ENCODE data around the gene ATG5.

ATG5 gene

DNA sequence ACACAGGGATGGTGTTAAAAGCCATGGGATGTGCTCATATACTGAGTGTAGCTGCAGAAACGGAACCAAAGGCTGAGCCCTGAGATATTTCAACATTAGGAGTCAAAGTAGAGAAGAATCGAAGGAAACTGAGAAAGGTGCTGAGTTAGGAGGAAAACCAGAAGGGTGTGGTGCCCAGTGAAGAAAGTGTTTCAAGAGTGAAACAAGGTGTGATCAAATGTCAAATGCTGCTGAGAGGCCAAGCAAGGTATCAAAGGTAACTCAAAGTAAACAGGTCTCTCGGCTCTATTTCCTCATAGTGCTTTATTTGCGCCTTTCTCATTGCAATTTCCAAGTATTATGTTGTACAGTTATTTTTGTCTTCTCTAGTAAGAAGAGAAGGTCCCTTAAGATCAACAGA is 145.4 kb downstream of the ATG5 start:
- DNase-seq (ENCODE audit: low read depth), result no peak

DNA sequence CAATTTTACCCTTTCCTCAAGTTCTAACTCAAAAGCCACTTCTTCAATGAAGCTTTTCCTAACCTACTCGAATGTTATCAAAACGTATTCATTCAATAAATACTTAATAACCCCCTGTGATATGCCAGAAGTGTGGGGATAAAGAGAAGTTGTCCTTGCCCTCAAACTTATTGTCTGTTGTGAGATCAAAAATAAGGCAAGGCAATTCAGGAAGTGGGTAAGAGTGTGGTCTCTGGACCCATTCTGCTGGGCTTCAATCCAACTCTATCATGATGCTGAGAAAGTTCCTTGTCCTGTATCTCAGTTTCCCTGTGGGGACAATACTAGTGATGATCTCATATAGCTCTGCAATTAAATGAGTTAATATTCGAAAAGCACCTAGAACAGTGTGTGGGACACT is 146.7 kb downstream of the ATG5 start:
- no peak for DNase-seq (ENCODE audit: low read depth)

DNA sequence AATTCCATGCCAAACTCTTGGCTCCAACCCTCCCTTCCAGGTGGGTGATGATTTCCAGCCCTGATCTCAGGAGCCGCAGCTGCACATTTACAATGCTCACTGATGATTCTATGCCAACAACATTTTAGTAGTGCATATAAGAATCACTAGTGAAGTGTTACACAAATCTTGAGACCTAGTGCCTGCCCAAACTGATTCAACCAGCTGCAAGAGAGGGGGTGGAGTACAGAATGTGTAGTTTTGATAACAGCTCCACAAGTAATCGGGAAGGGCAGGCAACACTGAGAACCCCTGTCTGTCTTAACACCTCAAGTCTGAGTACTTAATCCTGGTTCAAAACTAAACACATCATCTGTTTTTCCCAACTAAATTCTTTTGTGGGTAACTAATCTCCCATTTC is 147.8 kb downstream of the ATG5 start:
- no peak for DNase-seq (ENCODE audit: low read depth)

DNA sequence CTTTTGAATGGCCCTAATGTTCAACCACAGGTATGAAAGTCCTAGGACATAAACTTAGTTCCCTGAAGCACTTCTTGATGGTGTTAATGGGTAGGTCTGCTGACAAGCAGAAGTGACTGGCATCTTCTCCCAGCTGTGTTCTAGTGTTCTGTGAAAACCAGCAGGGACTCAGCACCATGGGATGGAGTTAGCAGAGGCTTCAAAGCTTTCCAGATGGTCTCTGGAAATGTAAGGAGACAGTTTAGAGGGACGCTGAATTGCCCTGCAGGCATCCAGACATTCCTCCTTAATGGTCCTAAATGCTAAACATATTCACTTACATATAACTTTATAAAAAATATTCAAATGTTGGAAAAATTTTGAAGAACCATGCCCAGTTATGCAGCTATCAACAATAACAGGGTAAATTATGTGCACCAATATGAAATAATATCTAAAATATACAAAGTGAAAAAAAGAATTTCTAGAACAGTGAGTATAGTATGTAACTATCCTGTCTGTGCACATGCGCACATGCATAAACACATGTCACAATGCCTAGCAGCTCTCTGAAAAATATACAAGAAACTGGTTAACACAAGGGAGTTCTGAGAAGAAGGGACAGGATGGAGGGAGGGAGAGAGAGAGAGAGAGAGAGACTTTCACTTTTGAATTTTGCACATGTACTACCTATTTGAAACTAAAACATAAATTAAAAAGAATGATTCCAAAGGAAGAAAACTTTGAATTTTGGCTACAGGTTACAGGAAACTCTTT is 152.3 kb downstream of the ATG5 start:
- DNase-seq (ENCODE audit: low read depth), result no peak

DNA sequence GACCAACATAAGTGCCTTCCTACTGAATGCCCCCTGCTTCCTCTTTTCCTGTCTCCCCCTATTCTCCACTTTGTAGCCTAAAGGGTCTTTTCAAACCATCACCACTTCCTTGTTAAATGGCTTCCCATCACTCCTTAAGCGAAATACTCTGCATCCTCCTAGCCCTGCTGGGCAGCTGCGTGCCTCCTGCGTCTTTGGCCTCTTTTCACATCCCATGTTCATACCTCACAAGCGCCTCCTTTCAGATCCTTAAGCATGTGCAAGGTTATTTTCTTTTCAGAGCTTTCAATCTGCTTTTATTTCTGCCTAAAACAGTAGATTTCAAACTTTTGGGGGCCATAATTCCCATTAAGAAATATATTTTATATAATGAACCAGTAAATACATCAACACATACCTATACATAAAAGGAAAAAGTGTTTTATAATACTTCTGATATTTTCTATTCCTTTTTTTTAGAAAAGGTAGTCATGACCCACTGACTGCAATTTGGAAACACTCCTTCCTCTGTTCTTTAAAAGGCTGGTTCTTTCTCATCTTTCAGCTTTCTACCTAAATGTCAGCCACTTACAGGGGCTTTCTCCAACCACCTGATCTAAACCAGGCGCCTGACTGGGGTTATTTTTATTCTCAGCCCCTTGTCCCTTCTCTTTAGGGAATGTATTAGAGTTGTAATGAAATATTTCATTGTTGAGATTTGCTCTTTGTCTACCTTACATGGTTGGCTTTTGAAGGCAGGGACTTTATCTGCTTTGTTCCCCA is 155.3 kb downstream of the ATG5 start:
- DNase-seq (ENCODE audit: low read depth), result no peak

DNA sequence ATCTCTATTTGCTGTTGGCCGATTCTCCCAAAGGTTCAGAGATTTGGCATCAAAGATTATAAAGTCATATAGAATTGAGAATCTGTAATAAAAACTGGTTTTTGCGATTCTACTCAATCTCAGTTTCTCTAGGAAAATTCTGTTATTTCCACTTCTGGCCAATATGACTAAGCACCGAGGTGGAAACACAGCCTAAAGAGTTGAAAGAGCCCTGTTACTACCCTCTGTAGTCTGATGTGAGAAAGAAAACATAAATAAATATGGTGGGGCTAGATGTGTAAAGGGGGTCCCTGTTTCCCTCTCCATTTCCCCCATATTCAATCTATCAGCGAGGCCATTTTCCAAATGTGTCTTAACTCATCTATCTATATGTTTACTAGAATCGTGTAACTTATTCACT is 156.0 kb downstream of the ATG5 start:
- no peak for DNase-seq (ENCODE audit: low read depth)

DNA sequence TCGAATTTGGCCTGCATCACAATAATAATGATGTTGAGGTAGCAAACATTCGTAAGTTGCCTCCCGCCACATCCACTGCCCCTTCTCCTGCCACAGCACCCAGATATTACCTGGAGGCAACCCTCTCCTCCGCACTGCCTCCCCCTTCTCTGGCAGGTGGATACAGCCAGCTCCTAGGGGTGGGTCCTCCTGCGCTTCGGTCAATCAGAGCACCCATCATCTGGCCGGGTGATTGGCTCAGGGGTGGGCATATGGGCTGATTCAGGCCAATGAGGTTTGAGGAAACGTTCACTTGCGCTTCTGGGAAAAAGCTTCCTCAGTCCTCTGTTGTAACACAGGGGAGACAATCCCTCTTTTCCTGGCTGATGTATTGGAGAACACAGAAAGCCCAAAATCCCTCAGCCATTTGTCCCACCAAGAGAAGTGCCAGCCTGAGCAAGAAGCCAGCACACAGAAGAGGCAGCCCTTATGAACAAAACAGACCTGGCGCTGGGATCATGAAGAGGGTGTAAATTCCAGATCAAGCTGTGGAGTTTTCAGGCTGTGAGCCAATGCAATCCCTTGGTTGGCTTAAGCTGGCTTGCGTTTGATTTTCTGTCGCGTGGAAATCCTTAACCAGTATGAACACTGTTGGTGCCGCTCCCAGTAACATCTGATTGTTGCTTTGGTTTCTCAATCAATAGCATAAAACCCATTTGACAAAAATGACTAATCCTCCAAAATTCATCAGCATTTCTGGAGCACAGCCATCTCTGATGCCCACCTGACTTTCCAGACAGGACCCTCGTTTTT is 157.3 kb downstream of the ATG5 start:
- no peak for DNase-seq (ENCODE audit: low read depth)

DNA sequence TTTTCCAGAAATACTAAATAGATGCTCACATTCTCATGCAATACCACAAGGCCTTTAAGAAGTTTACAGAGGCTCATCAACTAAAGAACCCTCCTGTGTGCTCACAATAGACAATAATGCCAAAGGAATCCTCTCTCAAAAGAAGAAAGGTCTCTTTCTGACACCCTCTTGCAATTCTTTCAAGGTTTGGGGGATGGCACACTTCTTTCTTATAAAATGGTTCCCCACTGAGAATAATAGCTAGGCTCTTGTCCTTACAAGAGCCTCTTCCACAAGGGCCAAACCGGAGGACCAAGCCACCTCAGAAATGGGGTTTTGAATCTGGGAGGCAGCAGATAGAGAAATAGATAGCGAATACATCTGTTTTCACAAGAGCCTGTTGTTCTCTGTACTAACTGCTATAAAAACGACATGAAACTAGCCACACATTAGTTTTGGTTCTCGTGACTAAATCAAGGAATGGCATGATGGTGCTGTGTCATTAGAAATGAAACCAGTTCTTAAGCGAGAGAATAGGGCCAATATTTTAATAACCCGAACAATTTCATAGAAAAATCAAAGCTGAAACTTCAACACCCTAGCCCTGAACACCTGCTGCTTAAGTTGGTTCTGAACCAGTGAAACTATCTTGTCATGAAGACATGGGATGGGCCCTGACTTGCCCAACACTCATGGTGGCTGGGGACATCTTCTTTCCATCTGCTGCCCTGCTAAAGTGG is 158.3 kb downstream of the ATG5 start:
- DNase-seq (ENCODE audit: low read depth), result no peak

DNA sequence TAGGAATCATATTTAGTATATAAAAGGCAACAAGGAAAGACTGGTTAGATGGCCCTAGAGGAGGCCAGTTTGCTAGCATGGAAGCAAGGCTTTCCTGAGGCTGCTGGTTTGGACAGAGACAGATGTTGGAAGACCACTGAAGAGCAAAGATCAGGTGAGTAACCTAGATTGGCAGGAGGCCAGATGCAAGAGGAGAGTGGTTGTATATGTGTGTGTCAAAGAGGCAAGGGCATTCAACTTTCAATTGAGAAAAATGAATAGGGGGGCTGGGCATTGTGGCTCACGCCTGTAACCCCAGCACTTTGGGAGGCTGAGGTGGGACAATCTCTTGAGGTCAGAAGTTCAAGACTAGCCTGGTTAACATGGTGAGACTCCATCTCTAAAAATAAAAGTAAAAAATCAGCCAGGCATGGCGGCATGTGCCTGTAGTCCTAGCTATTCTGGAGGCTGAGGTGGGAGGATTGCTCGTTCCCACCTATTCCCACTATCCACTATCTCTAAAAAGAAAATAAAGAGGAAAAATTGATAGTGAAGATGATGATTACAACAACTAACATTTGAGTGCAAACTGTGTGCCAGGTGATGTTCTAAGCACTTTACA is 159.6 kb downstream of the ATG5 start:
- DNase-seq (ENCODE audit: low read depth), result no peak

DNA sequence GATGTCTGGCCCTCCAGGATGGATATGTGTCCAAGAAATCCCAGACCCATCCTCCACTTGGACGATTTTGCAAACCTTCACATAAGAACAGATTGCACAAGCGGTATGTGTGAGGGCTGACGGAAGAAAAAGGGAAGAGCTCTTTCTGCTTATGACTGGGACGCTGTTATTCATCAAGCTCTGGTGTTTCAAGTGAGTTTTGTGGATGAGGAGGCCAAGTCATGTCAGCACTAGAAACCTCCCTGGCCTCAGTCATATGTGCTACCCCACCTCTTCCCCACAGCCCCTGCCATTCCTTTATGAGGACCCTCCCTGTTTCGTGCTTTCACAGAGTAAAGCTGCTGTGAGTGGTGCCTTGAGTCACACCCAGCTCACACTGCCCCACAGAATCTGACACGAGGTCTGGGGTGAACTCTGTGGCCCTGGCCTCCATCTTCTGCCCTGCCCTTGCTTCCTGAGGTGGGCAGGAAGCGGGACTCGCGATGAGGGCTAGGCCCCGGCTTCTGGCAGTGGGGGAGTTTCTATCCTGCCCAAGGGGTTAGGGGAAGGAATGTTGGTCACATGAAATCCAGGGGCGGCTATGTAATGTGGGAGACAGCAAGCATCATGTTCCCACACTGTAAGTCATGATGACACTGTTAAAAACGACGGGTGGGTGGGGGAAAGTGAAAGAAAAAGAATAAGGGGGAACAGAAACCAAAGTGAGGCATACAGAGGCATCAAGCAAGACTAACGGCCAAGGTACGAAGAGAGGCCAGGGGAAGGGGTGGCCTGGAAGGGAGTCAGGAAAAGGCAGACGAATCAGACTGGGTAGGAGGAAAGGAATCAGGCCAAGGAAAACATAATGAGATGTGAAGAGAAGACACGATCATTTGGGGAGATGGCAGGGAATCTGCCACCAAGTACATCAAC is 161.3 kb downstream of the ATG5 start:
- no peak for DNase-seq (ENCODE audit: low read depth)

DNA sequence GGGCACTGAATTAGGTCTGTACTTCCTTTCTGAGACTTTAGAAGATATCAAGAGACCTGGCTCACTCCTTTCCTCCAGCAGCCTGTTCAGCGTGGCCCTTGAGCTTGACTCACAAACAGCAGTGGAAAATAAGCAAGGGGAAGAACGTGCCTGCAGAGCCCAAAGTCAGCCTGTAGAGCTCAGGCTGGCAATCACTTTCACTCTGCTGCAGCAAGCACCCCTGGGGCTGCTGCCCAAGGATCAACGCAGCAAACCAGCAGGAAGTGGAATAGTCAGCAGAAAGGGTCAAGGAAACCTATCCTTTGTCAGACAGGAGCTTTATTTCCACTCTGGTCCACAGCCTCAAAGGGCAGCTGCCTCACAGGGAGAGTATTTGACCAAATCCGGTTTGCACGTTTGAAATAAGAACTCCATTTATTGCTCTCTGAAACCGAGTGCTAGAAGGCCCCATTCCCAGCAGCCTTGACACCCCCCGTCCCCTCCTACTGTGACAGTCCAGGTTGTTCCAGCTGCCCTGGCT is 162.1 kb downstream of the ATG5 start:
- DNase-seq (ENCODE audit: low read depth), result no peak

DNA sequence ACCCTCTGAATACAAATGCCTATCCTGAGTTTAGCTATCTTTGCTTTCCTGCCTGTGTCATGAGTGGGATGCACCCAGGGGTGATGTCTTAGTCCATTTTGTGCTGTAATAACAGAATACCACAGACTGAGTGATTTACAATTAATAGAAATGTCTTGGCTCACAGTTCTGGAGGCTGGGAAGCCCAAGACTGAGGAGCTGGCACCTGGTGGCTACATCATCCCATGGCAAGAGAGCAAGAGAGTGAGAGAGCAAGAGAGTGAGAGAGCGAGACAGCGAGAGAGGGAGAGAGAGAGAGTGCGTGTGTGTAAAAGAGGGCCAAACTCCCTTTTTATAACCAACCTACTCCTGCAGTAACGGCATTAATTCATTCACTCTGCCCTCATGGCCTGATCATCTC is 162.6 kb downstream of the ATG5 start:
- DNase-seq (ENCODE audit: low read depth), result no peak

DNA sequence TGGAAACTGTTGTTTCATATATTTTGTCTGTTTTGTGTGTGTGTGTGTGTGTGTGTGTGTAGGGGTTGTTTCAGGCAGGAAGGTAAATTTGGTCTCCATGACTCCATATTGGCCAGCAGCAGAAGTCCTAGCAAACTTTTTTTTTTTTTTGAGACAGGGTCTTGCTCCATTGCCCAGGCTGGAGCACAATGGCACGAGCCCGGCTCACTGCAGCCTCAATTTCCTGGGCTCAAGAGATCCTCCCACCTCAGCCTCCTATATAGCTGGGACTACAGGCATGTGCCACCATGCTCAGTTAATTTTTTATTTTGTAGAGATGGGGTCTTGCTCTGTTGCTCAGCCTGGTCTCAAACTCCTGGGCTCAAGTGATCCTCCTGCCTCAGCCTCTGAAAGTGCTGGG is 163.7 kb downstream of the ATG5 start:
- DNase-seq (ENCODE audit: low read depth), result no peak

DNA sequence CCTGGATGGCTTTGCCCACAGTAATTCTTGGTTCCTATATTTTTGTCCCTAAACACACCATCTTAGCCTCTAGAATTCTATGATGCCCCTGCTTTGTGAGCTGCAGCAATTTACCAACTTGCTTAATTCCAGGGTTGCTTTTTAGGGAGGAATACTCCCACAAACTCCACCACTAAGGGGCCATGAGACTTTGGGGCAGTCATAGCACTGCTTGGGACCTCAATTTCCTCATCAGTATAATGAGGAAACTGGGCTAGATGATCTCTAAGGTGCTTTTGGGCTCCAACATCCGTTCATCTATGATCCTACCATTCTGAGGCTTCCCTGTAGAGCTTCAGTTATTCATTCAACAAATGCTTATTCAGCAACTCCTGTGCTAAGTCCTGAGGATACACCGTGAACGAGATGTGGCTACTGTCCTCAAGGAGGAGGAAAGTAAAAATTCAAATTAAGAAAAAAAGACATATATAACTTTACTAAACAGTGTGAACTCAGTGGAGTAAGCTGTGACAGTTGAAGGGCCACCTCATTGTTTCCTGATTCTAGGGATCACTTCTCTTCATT is 164.2 kb downstream of the ATG5 start:
- no peak for DNase-seq (ENCODE audit: low read depth)

DNA sequence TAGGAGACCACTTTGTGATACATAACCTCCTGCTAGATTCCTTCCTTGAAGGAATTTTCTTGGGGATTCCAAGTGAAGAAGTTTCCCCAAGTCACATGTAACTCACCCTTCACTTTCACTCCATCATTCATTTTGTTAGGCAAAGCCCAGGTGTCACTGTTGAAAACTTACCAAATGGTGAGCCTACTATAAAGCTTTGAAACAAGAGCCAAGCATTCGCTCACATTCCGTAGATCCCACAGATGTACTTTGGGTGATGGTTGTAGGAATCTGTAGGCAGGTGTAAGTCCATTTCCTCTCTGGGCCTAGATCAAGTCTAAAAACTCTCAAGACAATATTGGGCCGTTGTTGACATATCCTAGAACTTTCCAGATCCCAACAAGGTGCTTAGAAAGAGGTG is 165.4 kb downstream of the ATG5 start:
- no peak for DNase-seq (ENCODE audit: low read depth)

DNA sequence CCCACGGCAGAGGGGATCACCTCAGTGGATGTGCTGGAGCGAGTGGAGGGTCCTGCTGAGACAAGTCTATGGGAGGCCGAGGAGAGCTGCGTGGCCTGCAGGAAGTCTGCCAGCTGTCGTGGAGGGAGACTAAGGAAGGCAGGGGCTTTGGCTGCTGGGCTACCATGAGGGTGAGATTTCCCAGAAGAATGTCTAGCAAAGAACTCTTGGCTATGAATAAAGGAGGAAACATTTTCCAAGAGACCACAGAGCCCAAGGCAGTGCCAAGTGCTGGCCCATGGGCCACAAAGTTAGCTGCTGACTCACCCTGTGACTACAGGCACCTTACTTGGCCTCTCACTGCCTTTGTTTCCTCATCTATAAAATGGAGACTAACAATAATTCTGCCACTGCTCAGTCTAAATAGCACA is 166.0 kb downstream of the ATG5 start:
- DNase-seq (ENCODE audit: low read depth), result no peak

DNA sequence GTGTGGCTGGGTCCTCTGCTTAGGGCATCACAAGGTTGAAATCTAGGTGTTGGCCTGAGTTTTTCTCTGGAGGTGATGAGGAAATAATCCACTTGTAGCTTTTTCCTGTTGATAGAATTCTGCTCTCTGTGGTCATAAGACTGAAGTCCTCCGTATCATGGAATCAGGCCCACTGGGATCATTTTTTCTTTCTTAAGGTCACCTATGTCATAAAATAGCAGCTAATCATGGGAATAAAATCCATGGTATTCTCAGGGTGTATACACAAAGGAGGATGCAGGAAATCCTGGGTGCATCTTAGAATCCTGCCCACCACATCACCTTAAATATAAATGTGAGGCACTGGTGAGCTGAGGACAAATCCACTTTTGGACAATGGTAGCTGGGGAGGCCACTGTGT is 166.7 kb downstream of the ATG5 start:
- no peak for DNase-seq (ENCODE audit: low read depth)

DNA sequence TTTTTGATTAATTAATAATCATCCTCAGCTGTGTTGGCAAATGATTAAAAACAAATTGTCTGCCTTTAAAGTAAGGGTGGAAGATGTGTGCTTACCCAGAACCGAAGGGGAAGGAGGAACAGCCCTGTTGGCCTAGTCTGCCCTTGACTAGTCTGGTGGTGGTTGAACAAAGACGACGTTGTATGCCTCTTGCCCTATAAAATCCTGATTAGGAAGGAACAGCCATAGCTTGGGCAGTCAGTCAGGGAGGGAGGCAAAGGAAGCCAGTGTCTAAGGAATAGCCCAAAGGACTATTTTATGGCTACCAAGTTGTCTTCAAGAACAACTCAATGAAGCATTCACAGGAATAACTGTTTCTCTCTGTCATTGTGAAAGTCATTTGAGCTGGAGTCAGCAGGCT is 168.7 kb downstream of the ATG5 start:
- DNase-seq (ENCODE audit: low read depth), result no peak

DNA sequence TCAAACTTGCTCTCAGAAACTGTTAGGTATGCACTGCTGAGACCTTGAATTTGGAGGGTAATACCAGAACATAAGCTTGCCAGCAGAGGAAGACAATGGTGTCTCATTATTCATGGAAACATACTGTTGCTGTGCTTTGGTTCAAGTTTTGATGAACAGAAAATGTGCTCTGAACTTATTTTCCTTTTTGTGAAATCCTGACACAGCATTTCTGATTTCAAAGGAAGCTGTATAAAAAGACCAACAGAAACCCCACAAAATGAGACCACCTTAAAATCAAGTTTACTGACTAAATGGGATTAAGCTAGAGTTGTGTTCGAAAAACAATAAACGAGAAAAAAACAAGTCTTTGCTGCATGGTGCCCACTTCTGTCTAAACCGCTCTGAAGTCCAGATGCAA is 169.1 kb downstream of the ATG5 start:
- no peak for DNase-seq (ENCODE audit: low read depth)

DNA sequence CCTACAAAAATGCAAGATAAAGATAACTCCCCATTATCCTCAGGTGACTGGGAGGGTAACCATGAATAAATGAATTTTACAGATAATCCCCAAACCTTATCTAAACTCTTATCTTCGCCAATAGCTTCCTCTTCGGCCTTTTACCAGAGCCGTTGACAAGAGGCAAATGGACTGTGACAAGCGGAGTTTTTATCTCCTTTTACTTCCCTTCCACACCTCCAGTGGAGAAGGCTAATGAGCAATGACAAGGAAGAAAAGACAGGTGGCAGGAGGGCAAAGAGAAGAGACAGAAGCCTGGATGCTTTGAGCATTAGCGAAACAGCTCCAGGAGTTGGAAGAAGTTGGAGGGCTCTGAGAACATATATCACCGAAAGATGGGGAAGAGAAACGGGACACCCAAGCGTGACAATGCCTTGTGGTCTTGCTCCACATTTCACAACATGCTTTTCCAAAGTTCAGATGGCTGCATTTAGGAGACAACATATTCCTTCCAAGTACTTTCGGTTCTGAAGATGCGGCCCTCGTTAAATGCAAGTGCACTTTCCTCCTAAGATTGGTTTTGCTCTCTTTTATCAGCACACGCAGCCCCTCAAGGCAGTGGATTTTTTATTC is 170.2 kb downstream of the ATG5 start:
- no peak for DNase-seq (ENCODE audit: low read depth)

Data from stimulated activated CD8-positive, alpha-beta memory T cell treated with anti-CD3 and anti-CD28 coated beads, Interleukin-12 subunit alpha, Interleukin-12 subunit beta, amount 100 ng/mL, for 1 hour (primary cell).